ENCODE results near the gene LRRC74B.

DNA sequence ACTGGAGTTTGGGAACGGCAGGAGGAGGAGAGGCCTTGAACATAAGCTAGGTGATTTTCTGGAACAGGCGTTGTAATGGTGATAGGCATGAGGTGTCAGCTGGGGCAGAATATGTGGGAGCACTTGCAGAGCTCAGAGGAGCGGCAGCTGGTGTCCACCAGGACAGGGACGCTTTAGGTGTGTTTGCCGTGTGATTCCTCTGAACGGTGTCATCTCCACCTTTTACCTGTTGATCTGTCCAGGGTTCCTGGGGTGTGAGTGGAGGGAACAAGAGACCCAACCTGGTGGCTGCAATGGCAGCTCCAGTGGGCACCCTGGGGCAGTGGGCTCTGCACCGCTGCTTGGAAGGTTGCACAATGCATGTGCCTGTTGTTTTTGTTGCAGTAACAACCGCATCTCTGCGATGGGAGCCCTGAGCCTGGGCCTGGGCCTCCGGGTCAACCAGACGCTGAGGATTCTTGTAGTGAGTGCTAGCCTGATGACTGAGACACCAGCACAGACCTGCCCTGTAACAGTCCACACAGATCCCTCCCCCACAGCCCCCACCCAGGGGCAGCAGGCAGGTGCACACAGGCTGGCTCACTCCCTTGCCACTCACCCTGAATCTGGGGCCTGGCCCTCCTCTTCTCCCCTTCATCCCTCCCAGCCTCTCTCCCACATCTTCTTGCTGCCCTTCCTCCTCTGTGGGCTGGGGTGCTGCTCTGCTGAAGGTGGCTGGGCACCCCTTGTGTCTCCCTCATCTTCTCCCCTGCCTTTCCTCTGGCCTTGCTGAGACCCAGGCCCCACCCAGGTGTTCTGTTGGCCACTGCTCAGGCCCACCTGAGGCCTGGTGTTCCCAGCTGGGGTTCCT is 9.2 kb downstream of the LRRC74B start:
- TF ChIP-seq, protein P1, sequence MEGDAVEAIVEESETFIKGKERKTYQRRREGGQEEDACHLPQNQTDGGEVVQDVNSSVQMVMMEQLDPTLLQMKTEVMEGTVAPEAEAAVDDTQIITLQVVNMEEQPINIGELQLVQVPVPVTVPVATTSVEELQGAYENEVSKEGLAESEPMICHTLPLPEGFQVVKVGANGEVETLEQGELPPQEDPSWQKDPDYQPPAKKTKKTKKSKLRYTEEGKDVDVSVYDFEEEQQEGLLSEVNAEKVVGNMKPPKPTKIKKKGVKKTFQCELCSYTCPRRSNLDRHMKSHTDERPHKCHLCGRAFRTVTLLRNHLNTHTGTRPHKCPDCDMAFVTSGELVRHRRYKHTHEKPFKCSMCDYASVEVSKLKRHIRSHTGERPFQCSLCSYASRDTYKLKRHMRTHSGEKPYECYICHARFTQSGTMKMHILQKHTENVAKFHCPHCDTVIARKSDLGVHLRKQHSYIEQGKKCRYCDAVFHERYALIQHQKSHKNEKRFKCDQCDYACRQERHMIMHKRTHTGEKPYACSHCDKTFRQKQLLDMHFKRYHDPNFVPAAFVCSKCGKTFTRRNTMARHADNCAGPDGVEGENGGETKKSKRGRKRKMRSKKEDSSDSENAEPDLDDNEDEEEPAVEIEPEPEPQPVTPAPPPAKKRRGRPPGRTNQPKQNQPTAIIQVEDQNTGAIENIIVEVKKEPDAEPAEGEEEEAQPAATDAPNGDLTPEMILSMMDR (conservative IDR thresholded peaks at IDR 0.05) = no peak
- no peak for TF ChIP-seq EZH2 (IDR thresholded peaks at IDR 0.05; ENCODE audit: low read depth)

All from PC-9 (cell line).